Heart left ventricle (tissue), 16 donors: ENCODE data around the gene SLC35D1. TPM values are rescaled to one million over a fixed set of nuclear protein-coding genes. Genes with fewer than 3 reads are reported as not detected.
A peak's percentile ranks its signal among the peaks of the same experiment; 100 is the strongest.

Experiments used
- ATAC-seq, 4 donors: fragments of 200-7000 bp; cut with Tn5 transposase; one replicate each; pipeline ENCODE4 v1.9.1; 2020 to 2022; ENCODE audit warnings: moderate library complexity in 4 of 4, mild to moderate bottlenecking in 3 of 4, moderate number of reproducible peaks in 1 of 4
- DNase-seq, 5 donors: peaks; one replicate each; pipeline ENCODE4 v3.0.0-alpha.2; 2020
- H3K27ac ChIP-seq, 12 donors: fragments of 200-600 bp; sonication (generic) in 4 of 12; one replicate each; pipeline versions ENCODE4 v1.5.0 to v1.8.0; 2016 to 2022; ENCODE audit warnings: mild to moderate bottlenecking in 2 of 12
- H3K27me3 ChIP-seq, 9 donors: fragments of 200-600 bp; sonication (generic) in 2 of 9; one replicate each; pipeline versions ENCODE4 v1.5.1 to v1.8.0; 2016 to 2022; ENCODE audit warnings: mild to moderate bottlenecking in 3 of 9
- H3K36me3 ChIP-seq, 9 donors: fragments of 200-600 bp; sonication (generic) in 2 of 9; one replicate each; pipeline versions ENCODE4 v1.5.0 to v1.8.0; 2018 to 2022; ENCODE audit warnings: mild to moderate bottlenecking in 2 of 9
- H3K4me1 ChIP-seq, 12 donors: fragments of 200-600 bp; sonication (generic) in 4 of 12; one replicate each; pipeline versions ENCODE4 v1.5.0 to v1.8.0; 2016 to 2022; ENCODE audit warnings: mild to moderate bottlenecking in 3 of 12
- H3K4me3 ChIP-seq, 12 donors: fragments of 200-600 bp; sonication (generic) in 4 of 12; one replicate each; pipeline versions ENCODE4 v1.5.0 to v1.8.0; 2017 to 2022; ENCODE audit warnings: mild to moderate bottlenecking in 9 of 12, moderate library complexity in 4 of 12
- H3K9me3 ChIP-seq, 12 donors: fragments of 200-600 bp; sonication (generic) in 4 of 12; one replicate each; pipeline versions ENCODE4 v1.5.0 to v1.8.0; 2016 to 2022; ENCODE audit warnings: mild to moderate bottlenecking in 1 of 12
- CTCF ChIP-seq, 12 donors: fragments of 200-600 bp; sonication (generic) in 4 of 12; IDR thresholded peaks; one replicate each; pipeline versions ENCODE4 v1.5.0 to v1.8.0; 2018 to 2022; ENCODE audit warnings: antibody characterized with exemption in 12 of 12, mild to moderate bottlenecking in 5 of 12
- POLR2A ChIP-seq, 2 donors: fragments of 450-650 bp; IDR thresholded peaks; one replicate each; pipeline ENCODE4 v1.6.1; 2017; ENCODE audit warnings: antibody characterized with exemption in 2 of 2, mild to moderate bottlenecking in 2 of 2, moderate library complexity in 2 of 2
- WGBS, 4 donors: extraction: QIAGEN DNeasy Blood & Tissue Kit in 2 of 4; methylation state at CpG; one replicate each; pipeline versions ENCODE4 v1.1.5 to v1.1.7; 2013 to 2018; 5-methylcytosine and 5-hydroxymethylcytosine counted together
- intact Hi-C, 10 donors: fragments of 100-400 bp; cut with DNase I; formaldehyde crosslinking; loops; one replicate each; pipeline versions ENCODE4 v1.11.1 to v1.14.2; 2022
- long read RNA-seq, 3 donors: library from polyadenylated mRNA; unstranded; transcript quantifications; one replicate each; pipeline ENCODE4 v2.0.0, GENCODE V29; 2020 to 2021
- polyA plus RNA-seq, 2 donors: library from polyadenylated mRNA; stranded (reverse); fragments of 200-250 nt; gene quantifications; one replicate each; pipeline ENCODE4 v1.2.3, GENCODE V29; 2013
- total RNA-seq, 9 donors: library from RNA; depleted of rRNA in 2 of 9; stranded (reverse); fragments of >200 nt in 2 of 9; fragmentation: NEBNext Ultra II Directional in 3 of 9; extraction: Animal tissue kit (Norgen Biotek cat#: 25700) in 3 of 9; gene quantifications; one replicate each; pipeline versions ENCODE4 v1.1.0 to v1.2.4, GENCODE V29; 2016 to 2023
- donor health status: ischemic (EF 13 %, LVEDD 7.1; RV severe dilation, severe dysfunction).
- donor health status: healthy with polysubstance abuse.
- donor health status: DM: no; HTN: yes; CAD: no.
- donor health status: DM: no; HTN: no; CAD: no.
- donor health status: ischemic (EF 25% LVEDD 6.9; RV normal size, moderate dysfunction).
- donor health status: ischemic (EF 25% LVEDD 5.7; RV mildly dilated, moderate dysfunction).
- donor health status: healthy.
- donor health status: DM: yes; HTN: yes; CAD: no.
- donor health status: ischemic (EF 35%, LVEDD 5.7; RV mildly dilated, moderate dysfunction).
- donor health status: nonischemic (EF 11% LVEDD 7.7; RV severe dilation, severe dysfunction).
- donor health status: DM: yes; HTN: yes; CAD: no.
- donor health status: PGD.
- donor health status: ischemic (EF 29% LVEDD 5.4; RV normal size, mild dysfunction).
- donor health status: nonischemic (EF 23%, LVEDD 6.1; RV moderate dilation, normal function).

SLC35D1 gene
- total RNA-seq (1 to 10 TPM; 2.9 to 6.8 (median 4.2) TPM), polyA plus RNA-seq (1 to 10 TPM; 1.8 to 3.1 TPM)
- long read RNA-seq, donor 1, full-length matches to known transcripts, result 2 of 3 reads
- long read RNA-seq, donor 1, partial matches to known transcripts, result 0 of 3 reads
- long read RNA-seq, donor 1, other reads (novel, unspliced or antisense), result 1 of 3 reads
- long read RNA-seq, donor 2, full-length matches to known transcripts, result 4 of 7 reads
- long read RNA-seq, donor 2, partial matches to known transcripts, result 0 of 7 reads
- long read RNA-seq, donor 2, other reads (novel, unspliced or antisense), result 3 of 7 reads
- long read RNA-seq, donor 3, partial matches to known transcripts, result 2 of 4 reads
- long read RNA-seq, donor 3, other reads (novel, unspliced or antisense), result 2 of 4 reads

- TF ChIP-seq CTCF (IDR thresholded peaks at IDR 0.05) (no peak), POLR2A (IDR thresholded peaks at IDR 0.05) (peak in 1 of 2 donors; percentile 81)
- Histone ChIP-seq H3K9me3 (no peaks in the 10 kb centered on the region), H3K4me1 (peaks cover 0 to 28% (median 22%) of the 10 kb centered on the region in 12 donors), H3K36me3 (peaks cover 0 to 20% (median 13%) of the 10 kb centered on the region in 9 donors), H3K27me3 (no peaks in the 10 kb centered on the region), H3K27ac (peak within 1 kb of the TSS; percentile 88 to 99 (median 96)), H3K4me3 (peak within 1 kb of the TSS; percentile 70 to 95 (median 80))
- ATAC-seq (peak; percentile 76 to 94 (median 84)), DNase-seq (peak; percentile 75 to 85 (median 81))
- 1 to 3% (median 1%) methylated on average over 30 to 73 of the region's 73 CpGs for WGBS, 4 donors
- intact Hi-C loops, result loop anchor here in 6 of 10 donors (5.0 to 10.0 kb wide), 8 partner anchors 42 to 299 kb away; partner anchors contain the start of genes DNAI4 (in 1 of the 6), DYNLT5 (in 1 of the 6) and MIER1 (in 1 of the 6)
These were observed at the start of gene SLC35D1 for GRCh38 chr1:67053785-67054772. Gene SLC35D1 (minus strand): TSS chr1:67054148. CDS start chr1:67054013, 135 bp downstream.

DNA sequence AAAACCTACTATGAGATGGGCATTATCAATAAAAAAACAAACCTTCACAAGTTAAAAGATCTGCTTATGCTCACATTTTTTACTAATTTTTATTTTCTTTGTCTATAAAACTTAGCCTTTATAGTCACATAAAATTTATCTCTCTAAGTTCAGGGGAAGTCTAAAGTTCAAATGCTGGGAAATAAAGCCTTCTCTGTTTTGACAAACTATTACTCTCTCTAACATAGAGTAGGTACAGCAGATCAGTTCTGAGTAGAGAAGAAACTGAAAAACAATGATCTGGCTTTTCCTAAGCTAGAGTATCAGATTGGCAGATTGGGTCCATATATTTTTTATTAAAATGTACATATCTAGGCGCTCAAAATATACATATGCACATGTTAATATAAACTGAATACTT is 49.6 kb upstream of the SLC35D1 start:
- no peaks in the 10 kb centered on the region for H3K27me3 ChIP-seq
- no peak for TF ChIP-seq POLR2A (IDR thresholded peaks at IDR 0.05)
- TF ChIP-seq CTCF (IDR thresholded peaks at IDR 0.05), result no peak
- WGBS, 4 donors, result 89 to 91% (median 90%) methylated on average over 1 of the region's 1 CpG

GRCh38 chr1:67100833-67101232 is 46.9 kb upstream of the SLC35D1 start:
- ATAC-seq (no peak), DNase-seq (no peak)
- TF ChIP-seq CTCF (IDR thresholded peaks at IDR 0.05) (no peak), POLR2A (IDR thresholded peaks at IDR 0.05) (no peak)
- H3K4me1 ChIP-seq, result no peaks in the 10 kb centered on the region
- 31 to 40% (median 36%) methylated on average over 3 of the region's 3 CpGs for WGBS, 4 donors
- no peak overlapping the region for H3K4me3 ChIP-seq
- no peaks in the 10 kb centered on the region for H3K27me3 ChIP-seq
- H3K9me3 ChIP-seq, result no peaks in the 10 kb centered on the region
- no peaks in the 10 kb centered on the region for H3K36me3 ChIP-seq
- H3K27ac ChIP-seq, result no peak overlapping the region
- intact Hi-C loops, result no loop called here

More for the DNA sequence above, 49.6 kb upstream of the SLC35D1 start:
- Histone ChIP-seq H3K4me1 (no peaks in the 10 kb centered on the region), H3K9me3 (no peaks in the 10 kb centered on the region), H3K4me3 (no peak overlapping the region), H3K27ac (no peak overlapping the region), H3K36me3 (no peaks in the 10 kb centered on the region)
- ATAC-seq (no peak), DNase-seq (no peak)
- intact Hi-C loops, result no loop called here

- no peaks in the 10 kb centered on the region for H3K36me3 ChIP-seq
- ATAC-seq (no peak), DNase-seq (no peak)
- no peak overlapping the region for H3K27ac ChIP-seq
- H3K4me1 ChIP-seq, result no peaks in the 10 kb centered on the region
- no peaks in the 10 kb centered on the region for H3K9me3 ChIP-seq
- H3K27me3 ChIP-seq, result peaks cover 0 to 11% (median 0%) of the 10 kb centered on the region in 9 donors
- H3K4me3 ChIP-seq, result no peak overlapping the region
- intact Hi-C loops, result no loop called here
- no peak for TF ChIP-seq CTCF (IDR thresholded peaks at IDR 0.05)
- TF ChIP-seq POLR2A (IDR thresholded peaks at IDR 0.05), result no peak
These were observed 43.4 kb upstream of the SLC35D1 start for GRCh38 chr1:67097305-67097704.
